ENCODE data around the gene VEGFC.

DNA sequence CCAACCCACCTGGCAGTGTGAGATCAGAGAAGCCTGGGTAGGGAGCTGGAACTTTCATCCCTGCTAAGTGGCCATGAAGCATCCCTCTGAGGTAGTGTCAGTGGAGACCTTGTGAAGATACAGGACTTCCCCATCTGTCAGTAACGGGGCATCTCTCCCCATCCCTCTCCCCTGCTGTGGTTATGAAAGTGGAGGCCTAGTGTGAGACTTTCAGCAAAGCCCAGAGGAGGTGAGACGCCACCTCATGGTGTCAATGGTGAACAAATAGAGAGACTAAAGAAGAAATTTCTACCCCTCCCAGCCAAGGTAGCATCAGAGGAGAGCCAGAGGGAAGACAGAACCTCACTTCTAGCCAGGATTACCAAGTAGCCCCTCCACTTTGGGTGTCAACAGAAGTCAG is 150.2 kb downstream of the VEGFC start:
- no peak for TF ChIP-seq CTCF (IDR thresholded peaks at IDR 0.05; ENCODE audit: poor library complexity, severe bottlenecking)
- TF ChIP-seq REST (IDR thresholded peaks at IDR 0.05; ENCODE audit: borderline replicate concordance) = no peak
- no peak for TF ChIP-seq POLR2AphosphoS5 (IDR thresholded peaks at IDR 0.05)
- TF ChIP-seq RAD21 (conservative IDR thresholded peaks at IDR 0.05) = no peak
- TF ChIP-seq EP300 (conservative IDR thresholded peaks at IDR 0.05; ENCODE audit: poor library complexity, severe bottlenecking) = no peak
- TF ChIP-seq TAF1 (IDR thresholded peaks at IDR 0.05; ENCODE audit: low read depth) = no peak
- TF ChIP-seq SMC3 (conservative IDR thresholded peaks at IDR 0.05; ENCODE audit: poor library complexity) = no peak
- TF ChIP-seq EZH2 (IDR thresholded peaks at IDR 0.05; ENCODE audit: borderline replicate concordance, insufficient read depth, low read length, poor library complexity, severe bottlenecking) = no peak
- no peak for TF ChIP-seq MXI1 (conservative IDR thresholded peaks at IDR 0.05; ENCODE audit: poor library complexity, severe bottlenecking)

All from neural cell (in vitro differentiated cells).